Measurements from ENCODE around the gene GAL3ST2.
"Not testable (repeated sequence)": the region's sequence is repeated elsewhere in the genome, so short reads cannot be mapped to it uniquely, and the experiment has no call there.

GAL3ST2 gene

GRCh38 chr2:241795021-241795999, 18.7 kb downstream of the GAL3ST2 start:
- DNase-seq = no peak

GRCh38 chr2:241796209-241796608, 19.6 kb downstream of the GAL3ST2 start:
- no peak for DNase-seq

DNA sequence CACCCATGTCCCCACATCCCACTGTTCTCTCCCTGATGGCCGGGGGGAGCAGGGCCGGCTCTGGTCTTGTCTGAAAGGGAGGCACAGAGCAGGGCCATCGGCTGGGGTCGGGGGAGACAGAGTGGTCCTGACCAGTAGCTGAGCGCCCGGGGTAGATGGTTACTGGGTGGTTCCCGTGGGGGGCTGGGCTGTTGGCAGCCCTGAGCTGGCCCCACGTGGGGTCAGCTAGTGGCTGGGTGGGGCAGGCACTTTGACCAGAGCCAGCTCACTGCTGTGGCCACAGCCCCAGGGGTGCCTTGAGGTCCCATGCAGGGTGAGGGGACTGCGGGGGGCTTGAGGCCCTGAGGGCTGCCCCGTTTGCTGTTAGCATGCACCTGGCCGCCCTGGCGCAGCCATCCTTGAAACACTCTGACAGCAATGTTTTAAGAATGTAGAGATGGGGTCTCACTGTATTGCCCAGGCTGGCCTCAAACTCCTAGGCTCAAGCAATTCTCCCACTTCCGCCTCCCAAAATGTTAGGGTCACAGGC, 20.1 kb downstream of the GAL3ST2 start:
- no peak for DNase-seq

DNA sequence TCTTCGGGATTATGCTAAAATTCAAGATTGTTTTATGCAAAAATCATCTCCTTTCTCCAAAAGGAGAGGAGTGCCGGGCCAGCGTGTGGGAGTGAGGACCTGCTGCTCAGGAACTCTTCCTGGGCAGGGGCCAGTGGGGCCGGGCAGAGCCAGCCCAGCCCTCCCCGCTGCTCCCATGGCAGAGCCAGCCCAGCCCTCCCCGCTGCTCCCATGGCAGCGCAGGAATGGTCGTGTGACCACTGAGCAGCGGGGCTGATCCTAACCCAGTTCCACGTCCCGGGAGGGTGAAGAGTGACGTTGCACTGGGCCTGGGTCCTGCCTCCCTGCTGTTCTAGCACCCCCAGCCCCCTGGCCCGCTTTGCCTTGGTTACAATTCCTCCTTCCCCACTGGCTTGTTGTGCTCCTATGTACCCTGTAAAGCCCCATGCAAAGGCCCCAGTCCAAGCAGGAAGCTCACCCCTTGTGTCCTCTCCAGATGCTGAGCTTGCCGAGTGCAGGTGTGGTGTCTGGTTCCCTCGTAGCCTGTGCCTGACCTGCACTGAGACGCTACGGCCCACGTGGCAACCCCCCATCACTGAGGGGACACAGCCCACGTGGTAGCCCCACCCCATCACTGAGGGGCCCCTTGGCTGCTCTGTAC, 20.9 kb downstream of the GAL3ST2 start:
- peak; percentile 56 for DNase-seq

- no peak for DNase-seq
Observed at GRCh38 chr2:241798081-241798630, 21.5 kb downstream of the GAL3ST2 start.

GRCh38 chr2:241798631-241799521, 22.3 kb downstream of the GAL3ST2 start:
- DNase-seq = no peak

GRCh38 chr2:241799522-241800197, 23.0 kb downstream of the GAL3ST2 start:
- no peak for DNase-seq

DNA sequence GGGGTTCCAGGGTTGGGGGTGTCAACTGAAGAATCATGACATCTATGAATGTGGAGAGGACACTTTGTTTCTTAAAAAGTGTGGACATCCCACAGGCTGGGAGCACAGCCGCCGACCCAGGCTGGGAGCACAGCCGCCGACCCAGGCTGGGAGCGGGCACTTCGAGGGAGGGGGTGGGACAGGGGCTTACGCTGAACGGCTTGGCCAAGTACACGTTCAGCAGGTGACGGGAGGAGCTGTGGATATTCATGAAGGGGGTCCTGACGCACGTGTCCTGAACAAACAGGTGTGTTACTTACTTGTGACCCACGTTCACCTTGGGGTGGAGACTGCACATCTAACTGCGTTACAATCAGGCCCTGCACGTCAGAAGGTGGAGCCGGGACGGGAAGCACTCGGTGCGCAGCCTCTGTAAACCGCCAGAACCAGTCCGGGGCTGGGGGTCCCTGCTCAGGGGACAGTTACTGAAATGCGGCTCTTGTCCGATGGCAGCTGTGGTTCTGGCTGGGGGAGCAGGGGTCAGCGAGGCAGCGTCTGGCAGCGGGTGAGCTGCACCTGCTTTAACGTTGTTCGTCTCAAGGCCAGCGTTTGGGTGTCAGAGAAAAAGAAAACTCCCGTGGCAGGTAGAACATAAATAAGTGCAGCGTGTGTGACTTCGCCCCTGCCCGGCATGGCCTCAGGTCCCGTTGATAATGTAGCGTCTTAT, 23.7 kb downstream of the GAL3ST2 start:
- DNase-seq = not testable (repeated sequence)

- peak; percentile 55 for DNase-seq
Observed at GRCh38 chr2:241801611-241802420, 25.2 kb downstream of the GAL3ST2 start.

DNA sequence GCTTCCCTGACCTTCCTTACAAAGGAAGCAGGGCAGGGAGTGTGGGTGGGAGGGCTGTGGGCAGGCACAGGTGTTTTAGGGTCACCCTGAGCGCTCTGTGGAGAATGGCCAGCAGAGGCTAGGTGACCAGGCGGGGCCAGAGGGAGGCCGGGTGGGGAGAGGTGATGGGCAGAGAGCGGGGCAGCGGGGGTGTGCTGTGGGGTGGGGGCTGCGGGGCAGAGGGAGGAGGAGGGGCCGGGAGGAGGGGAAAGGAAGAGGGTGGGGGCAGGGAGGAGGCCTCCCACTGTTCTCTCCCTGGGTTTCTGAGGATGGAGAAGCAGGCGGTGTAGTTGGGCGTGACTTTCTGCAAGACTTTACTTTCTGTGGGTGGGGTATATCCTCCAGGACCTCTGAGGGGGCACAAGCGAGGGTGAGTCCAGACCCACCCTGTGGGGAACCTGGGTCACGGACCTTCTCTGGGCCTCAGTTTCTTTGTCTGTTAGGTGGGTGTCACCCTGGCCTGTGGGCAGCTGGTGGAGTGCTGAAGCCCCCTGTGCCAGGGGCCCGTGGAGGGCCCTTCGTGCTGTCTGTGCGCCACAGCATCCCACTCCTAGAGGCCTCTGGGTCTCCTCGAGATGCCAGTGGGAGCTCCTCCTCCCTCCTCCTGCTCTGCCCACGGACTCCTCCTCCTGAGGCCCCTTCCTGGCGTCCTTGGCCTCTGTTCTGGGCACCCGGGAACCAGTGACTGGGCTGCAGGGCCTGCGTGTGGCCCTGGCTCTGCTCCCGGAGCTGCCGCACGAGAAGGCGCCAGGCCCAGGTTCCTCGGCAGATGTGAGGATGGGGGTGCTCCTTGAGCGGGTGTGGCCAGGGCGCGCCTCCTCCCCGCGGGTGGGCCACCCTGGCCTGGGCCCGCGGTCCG, 26.0 kb downstream of the GAL3ST2 start:
- DNase-seq = peak; percentile 56

DNA sequence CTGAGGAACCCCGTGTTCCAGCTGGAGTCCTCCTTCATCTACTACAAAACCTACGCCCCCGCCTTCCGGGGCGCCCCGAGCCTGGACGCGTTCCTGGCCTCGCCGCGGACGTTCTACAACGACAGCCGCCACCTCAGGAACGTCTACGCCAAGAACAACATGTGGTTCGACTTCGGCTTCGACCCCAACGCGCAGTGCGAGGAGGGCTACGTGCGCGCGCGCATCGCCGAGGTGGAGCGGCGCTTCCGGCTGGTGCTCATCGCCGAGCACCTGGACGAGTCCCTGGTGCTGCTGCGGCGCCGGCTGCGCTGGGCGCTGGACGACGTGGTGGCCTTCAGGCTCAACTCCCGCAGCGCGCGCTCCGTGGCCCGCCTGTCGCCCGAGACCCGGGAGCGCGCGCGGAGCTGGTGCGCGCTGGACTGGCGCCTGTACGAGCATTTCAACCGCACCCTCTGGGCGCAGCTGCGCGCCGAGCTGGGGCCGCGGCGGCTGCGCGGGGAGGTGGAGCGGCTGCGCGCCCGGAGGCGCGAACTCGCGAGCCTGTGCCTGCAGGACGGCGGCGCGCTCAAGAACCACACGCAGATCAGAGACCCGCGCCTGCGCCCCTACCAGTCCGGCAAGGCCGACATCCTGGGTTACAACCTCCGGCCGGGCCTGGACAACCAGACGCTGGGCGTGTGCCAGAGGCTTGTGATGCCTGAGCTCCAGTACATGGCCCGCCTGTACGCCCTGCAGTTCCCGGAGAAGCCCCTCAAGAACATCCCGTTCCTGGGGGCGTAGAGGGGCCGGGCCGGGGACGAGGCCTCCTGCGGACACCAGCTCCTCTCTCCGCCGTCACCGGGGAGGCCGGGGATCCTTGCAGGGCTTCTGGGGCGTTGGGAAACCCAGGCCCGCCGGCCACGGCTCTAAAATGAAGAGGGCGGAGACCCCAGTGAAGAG, 27.0 kb downstream of the GAL3ST2 start:
- peak; percentile 83 for DNase-seq

DNA sequence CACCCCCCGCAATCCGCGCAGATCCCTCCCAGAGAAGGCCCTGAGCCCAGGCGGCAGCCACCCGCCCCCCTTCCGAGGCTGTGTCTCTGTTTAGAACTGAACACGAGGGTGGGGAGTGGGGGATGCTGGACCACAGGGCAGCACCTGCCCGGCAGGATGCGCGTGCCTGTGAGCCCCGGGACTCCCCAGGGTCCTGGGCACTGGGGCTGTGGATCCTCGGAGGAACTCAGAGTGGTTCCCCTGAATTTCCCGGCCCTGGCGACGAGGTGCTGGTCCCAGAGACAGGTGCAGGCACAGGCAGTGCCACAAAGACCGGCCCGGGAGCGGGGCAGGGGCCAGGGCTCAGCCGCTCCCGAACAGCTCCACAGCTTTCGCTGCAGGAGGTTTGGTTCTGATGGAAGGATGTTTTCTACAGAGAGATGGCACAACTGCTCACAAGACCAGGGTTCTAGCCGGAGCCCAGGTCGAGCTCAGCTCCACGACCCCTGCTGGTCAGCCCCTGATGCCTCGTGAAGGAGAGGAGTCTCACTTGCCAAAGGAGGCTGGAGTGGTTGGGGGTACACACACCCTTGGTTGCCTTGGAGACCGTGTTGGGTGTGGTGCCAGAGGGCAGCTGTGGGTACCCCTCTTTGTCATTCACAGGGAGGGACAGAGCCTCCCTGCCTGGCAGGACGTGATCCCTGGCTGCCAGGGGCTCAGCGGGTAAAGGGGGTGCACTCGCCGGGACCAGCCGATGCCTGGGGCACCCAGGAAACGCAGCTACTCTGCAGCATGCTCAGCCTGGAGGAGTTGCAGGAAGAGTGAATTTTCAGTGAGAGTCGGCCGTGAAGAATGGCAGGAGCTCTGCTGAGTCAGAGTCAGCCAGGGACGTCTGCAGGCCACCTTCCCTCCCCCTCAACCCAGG, 28.0 kb downstream of the GAL3ST2 start:
- DNase-seq = peak; percentile 80

DNA sequence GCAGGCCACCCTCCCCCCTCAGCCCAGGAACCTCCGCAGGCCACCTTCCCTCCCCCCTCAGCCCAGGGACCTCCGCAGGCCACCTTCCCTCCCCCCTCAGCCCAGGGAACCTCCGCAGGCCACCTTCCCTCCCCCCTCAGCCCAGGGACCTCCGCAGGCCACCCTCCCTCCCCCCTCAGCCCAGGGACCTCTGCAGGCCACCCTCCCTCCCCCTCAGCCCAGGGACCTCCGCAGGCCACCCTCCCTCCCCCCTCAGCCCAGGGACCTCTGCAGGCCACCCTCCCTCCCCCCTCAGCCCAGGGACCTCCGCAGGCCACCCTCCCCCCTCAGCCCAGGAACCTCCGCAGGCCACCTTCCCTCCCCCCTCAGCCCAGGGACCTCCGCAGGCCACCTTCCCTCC, 29.6 kb downstream of the GAL3ST2 start:
- not testable (repeated sequence) for DNase-seq

- no peak for DNase-seq
Observed at GRCh38 chr2:241808051-241808720, 31.6 kb downstream of the GAL3ST2 start.

DNA sequence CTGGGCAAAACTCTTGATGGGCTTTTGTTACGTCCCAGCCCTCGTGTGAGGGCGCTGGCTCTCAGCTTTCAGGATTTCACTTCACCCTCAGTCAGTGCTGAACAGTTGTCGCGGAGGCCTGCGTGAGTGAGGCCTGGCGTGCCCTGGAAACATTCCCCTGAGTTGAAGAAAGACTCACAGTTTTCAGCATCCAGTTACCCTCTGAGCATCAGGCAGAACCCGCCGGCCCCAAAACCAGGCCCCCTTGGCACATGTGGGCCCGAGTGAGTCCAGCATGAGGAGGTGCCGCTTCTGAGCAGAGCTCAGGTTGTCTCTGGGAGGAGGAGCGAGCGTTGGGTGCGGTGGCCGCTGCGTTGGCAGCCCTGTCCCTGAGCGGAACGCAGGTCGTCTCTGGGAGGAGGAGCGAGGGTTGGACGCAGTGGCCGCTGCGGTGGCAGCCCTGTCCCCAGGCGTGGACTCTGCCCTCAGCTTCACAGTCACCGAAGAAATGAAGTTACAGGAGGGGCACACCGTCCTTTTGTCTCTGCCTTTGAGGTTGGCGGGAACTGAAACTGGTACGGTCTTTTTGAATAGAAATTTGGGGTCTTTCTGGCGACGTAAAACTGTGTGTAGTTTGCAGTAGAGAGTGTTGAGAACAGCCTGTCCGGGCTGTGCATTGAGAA, 32.2 kb downstream of the GAL3ST2 start, which contains the start of gene NEU4:
NEU4 (plus strand) TSS at position 473 of the 662 bp plus-strand sequence. CDS start 5,292 bp downstream, outside the sequence.
- no peak for DNase-seq
